ENCODE data around the gene RSPH6A. TPM values are rescaled to one million over a fixed set of nuclear protein-coding genes. Genes with fewer than 3 reads are reported as not detected.

Gene RSPH6A
- total and polyA plus RNA-seq, 2 of the 13 experiments (the other 11 are each of a cell fraction or from before 2014, with no cell fraction given), result 0.07 TPM; not detected in 1

DNA sequence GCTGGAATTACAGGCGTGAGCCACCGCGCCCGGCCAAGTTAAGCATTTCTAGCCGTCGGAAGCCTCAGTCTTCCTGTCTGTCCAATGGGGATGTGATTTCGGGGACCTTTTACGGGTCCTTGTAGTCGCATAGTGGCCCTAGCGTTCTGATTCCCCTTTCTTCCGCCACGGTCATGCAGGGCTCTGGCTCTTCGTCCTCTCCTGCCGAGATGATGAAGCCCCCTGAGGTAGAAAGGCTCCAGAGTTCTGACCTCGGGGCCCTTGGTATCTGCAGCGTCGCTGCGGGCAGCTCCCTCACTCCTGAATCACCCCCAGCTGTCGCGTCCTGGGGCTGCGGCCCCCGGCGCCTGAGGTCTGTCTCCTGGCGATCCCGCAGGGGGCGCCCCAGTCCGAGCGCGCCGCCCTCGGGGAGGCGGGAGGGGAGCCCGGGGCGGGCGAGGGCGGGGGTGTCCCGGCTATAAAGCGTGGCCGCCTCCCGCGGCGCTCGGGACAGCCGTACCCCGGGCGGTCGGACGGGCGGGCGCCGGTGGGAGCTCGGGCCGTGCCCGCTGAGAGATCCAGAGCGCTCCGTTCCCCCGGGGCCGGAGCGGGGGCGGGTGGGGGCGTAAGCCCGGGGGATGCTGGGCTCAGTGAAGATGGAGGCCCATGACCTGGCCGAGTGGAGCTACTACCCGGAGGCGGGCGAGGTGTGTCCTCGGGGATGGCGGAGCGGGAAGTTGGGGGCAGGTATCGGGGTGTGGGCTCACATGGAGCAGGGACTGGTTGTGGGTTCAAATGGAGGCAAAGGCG is 48.9 kb upstream of the RSPH6A start, which contains the start of gene FOXA3 (continued):
- TF ChIP-seq ATF7-NPFF (CRISPR knock-in tag; IDR thresholded peaks at IDR 0.05; ENCODE audit: low read depth) (peak; percentile 69; the same call in 1 of the 2 replicates), POLR2AphosphoS5 (IDR thresholded peaks at IDR 0.05; ENCODE audit: low read depth, low read length) (peak; percentile 75), TEAD2 (CRISPR knock-in tag; IDR thresholded peaks at IDR 0.05) (no peak), SATB2 (CRISPR knock-in tag; IDR thresholded peaks at IDR 0.05) (no peak), HNRNPLL (IDR thresholded peaks at IDR 0.05; ENCODE audit: low read depth, low read length, poor library complexity, severe bottlenecking) (peak; percentile 34), SYNCRIP (IDR thresholded peaks at IDR 0.05; ENCODE audit: insufficient read depth, low read depth, low read length) (no peak), ZBTB3 (CRISPR knock-in tag; IDR thresholded peaks at IDR 0.05; ENCODE audit: borderline replicate concordance, low read depth) (no peak), ISX (CRISPR knock-in tag; conservative IDR thresholded peaks at IDR 0.05) (no peak), ZNF775 (CRISPR knock-in tag; IDR thresholded peaks at IDR 0.05; ENCODE audit: borderline replicate concordance) (no peak), ETV5 (CRISPR knock-in tag; IDR thresholded peaks at IDR 0.05; ENCODE audit: borderline replicate concordance) (peak; percentile 33; the same call in 1 of the 2 replicates), ZMYM3 (CRISPR knock-in tag; IDR thresholded peaks at IDR 0.05) (peak; percentile 97)
- TF ChIP-seq, protein P1, sequence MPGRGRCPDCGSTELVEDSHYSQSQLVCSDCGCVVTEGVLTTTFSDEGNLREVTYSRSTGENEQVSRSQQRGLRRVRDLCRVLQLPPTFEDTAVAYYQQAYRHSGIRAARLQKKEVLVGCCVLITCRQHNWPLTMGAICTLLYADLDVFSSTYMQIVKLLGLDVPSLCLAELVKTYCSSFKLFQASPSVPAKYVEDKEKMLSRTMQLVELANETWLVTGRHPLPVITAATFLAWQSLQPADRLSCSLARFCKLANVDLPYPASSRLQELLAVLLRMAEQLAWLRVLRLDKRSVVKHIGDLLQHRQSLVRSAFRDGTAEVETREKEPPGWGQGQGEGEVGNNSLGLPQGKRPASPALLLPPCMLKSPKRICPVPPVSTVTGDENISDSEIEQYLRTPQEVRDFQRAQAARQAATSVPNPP (CRISPR knock-in tag; IDR thresholded peaks at IDR 0.05), result no peak
- TF ChIP-seq, protein P2, sequence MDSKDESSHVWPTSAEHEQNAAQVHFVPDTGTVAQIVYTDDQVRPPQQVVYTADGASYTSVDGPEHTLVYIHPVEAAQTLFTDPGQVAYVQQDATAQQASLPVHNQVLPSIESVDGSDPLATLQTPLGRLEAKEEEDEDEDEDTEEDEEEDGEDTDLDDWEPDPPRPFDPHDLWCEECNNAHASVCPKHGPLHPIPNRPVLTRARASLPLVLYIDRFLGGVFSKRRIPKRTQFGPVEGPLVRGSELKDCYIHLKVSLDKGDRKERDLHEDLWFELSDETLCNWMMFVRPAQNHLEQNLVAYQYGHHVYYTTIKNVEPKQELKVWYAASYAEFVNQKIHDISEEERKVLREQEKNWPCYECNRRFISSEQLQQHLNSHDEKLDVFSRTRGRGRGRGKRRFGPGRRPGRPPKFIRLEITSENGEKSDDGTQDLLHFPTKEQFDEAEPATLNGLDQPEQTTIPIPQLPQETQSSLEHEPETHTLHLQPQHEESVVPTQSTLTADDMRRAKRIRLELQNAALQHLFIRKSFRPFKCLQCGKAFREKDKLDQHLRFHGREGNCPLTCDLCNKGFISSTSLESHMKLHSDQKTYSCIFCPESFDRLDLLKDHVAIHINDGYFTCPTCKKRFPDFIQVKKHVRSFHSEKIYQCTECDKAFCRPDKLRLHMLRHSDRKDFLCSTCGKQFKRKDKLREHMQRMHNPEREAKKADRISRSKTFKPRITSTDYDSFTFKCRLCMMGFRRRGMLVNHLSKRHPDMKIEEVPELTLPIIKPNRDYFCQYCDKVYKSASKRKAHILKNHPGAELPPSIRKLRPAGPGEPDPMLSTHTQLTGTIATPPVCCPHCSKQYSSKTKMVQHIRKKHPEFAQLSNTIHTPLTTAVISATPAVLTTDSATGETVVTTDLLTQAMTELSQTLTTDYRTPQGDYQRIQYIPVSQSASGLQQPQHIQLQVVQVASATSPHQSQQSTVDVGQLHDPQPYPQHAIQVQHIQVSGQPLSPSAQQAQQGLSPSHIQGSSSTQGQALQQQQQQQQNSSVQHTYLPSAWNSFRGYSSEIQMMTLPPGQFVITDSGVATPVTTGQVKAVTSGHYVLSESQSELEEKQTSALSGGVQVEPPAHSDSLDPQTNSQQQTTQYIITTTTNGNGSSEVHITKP (CRISPR knock-in tag; IDR thresholded peaks at IDR 0.05; ENCODE audit: low read depth), result no peak
- TF ChIP-seq, protein P3, sequence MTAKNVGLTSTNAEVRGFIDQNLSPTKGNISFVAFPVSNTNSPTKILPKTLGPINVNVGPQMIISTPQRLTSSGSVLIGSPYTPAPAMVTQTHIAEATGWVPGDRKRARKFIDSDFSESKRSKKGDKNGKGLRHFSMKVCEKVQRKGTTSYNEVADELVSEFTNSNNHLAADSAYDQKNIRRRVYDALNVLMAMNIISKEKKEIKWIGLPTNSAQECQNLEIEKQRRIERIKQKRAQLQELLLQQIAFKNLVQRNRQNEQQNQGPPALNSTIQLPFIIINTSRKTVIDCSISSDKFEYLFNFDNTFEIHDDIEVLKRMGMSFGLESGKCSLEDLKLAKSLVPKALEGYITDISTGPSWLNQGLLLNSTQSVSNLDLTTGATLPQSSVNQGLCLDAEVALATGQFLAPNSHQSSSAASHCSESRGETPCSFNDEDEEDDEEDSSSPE (CRISPR knock-in tag; IDR thresholded peaks at IDR 0.05), result peak; percentile 70
- TF ChIP-seq, protein P4, sequence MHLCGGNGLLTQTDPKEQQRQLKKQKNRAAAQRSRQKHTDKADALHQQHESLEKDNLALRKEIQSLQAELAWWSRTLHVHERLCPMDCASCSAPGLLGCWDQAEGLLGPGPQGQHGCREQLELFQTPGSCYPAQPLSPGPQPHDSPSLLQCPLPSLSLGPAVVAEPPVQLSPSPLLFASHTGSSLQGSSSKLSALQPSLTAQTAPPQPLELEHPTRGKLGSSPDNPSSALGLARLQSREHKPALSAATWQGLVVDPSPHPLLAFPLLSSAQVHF (CRISPR knock-in tag; IDR thresholded peaks at IDR 0.05), result no peak
- TF ChIP-seq, protein P5, sequence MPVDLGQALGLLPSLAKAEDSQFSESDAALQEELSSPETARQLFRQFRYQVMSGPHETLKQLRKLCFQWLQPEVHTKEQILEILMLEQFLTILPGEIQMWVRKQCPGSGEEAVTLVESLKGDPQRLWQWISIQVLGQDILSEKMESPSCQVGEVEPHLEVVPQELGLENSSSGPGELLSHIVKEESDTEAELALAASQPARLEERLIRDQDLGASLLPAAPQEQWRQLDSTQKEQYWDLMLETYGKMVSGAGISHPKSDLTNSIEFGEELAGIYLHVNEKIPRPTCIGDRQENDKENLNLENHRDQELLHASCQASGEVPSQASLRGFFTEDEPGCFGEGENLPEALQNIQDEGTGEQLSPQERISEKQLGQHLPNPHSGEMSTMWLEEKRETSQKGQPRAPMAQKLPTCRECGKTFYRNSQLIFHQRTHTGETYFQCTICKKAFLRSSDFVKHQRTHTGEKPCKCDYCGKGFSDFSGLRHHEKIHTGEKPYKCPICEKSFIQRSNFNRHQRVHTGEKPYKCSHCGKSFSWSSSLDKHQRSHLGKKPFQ (CRISPR knock-in tag; IDR thresholded peaks at IDR 0.05; ENCODE audit: insufficient replicate concordance), result no peak

Data from HepG2 (cell line).